Lower lobe of right lung (tissue), 2 donors: ENCODE measurements around the gene CXCR1. TPM values are rescaled to one million over a fixed set of nuclear protein-coding genes. Genes with fewer than 3 reads are reported as not detected.
A peak's percentile ranks its signal among the peaks of the same experiment; 100 is the strongest.

Source experiments
- ATAC-seq, 2 donors: fragments of 200-7000 bp; cut with Tn5 transposase; one replicate each; pipeline ENCODE4 v1.9.1; 2020 to 2022; ENCODE audit warnings: mild to moderate bottlenecking in 2 of 2, moderate library complexity in 2 of 2
- DNase-seq: peaks from one replicate; pipeline ENCODE4 v3.0.0-alpha.2; 2020
- H3K27ac ChIP-seq: fragments of 200-600 bp; one replicate; pipeline ENCODE4 v1.8.0; 2022
- H3K27me3 ChIP-seq: fragments of 200-600 bp; one replicate; pipeline ENCODE4 v1.8.0; 2022; ENCODE audit warnings: low read depth
- H3K36me3 ChIP-seq: fragments of 200-600 bp; one replicate; pipeline ENCODE4 v1.8.0; 2022; ENCODE audit warnings: mild to moderate bottlenecking
- H3K4me1 ChIP-seq: fragments of 200-600 bp; one replicate; pipeline ENCODE4 v1.8.0; 2022
- H3K4me3 ChIP-seq: fragments of 200-600 bp; one replicate; pipeline ENCODE4 v1.8.0; 2022; ENCODE audit warnings: mild to moderate bottlenecking
- H3K9me3 ChIP-seq: fragments of 200-600 bp; one replicate; pipeline ENCODE4 v1.8.0; 2022
- intact Hi-C: fragments of 100-400 bp; cut with DNase I; formaldehyde crosslinking; loops from one replicate; pipeline ENCODE4 v1.11.0; 2022
- total RNA-seq: library from RNA; stranded (reverse); fragmentation: NEBNext Ultra II Directional; extraction: Animal tissue kit (Norgen Biotek cat#: 25700); gene quantifications from one replicate; pipeline ENCODE4 v1.2.1, GENCODE V29; 2021
- TF ChIP-seq, protein P1 (sequence below): fragments of 200-600 bp; IDR thresholded peaks from one replicate; pipeline ENCODE4 v1.8.0; 2022; ENCODE audit warnings: antibody characterized with exemption, mild to moderate bottlenecking
- donor health status: DM: no; HTN: yes; CAD: no; lungs with severe emphysema.

The CXCR1 gene
- total RNA-seq, 1 donor from 2014 or later = 10.4 TPM

DNA sequence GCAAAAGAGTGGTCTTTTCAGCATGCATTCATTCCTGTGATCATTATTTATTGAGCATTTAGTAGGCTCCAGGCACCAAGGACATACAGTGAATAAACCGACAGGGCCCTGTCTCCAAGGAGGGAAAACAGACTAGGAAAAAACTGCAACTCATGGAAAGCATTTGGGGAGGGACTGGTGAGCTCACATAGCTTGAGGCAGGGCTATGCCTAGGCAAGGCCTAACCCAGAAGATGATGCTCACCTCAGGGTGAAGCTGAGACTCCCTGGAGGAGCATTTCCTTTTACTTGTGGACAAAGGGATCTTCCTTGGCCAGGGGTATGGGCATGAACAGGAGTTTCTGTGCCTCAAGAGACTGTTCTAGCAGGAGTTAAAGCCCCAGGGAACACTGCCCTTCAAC, 3.9 kb downstream of the CXCR1 start:
- TF ChIP-seq, protein P1, sequence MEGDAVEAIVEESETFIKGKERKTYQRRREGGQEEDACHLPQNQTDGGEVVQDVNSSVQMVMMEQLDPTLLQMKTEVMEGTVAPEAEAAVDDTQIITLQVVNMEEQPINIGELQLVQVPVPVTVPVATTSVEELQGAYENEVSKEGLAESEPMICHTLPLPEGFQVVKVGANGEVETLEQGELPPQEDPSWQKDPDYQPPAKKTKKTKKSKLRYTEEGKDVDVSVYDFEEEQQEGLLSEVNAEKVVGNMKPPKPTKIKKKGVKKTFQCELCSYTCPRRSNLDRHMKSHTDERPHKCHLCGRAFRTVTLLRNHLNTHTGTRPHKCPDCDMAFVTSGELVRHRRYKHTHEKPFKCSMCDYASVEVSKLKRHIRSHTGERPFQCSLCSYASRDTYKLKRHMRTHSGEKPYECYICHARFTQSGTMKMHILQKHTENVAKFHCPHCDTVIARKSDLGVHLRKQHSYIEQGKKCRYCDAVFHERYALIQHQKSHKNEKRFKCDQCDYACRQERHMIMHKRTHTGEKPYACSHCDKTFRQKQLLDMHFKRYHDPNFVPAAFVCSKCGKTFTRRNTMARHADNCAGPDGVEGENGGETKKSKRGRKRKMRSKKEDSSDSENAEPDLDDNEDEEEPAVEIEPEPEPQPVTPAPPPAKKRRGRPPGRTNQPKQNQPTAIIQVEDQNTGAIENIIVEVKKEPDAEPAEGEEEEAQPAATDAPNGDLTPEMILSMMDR = no peak
- Histone ChIP-seq H3K27ac (no peak overlapping the region), H3K4me3 (no peak overlapping the region), H3K4me1 (peaks cover 6% of the 10 kb centered on the region), H3K9me3 (no peaks in the 10 kb centered on the region), H3K27me3 (no peaks in the 10 kb centered on the region), H3K36me3 (no peaks in the 10 kb centered on the region)
- DNase-seq = no peak
- intact Hi-C loops = no loop called here
- ATAC-seq = no peak

DNA sequence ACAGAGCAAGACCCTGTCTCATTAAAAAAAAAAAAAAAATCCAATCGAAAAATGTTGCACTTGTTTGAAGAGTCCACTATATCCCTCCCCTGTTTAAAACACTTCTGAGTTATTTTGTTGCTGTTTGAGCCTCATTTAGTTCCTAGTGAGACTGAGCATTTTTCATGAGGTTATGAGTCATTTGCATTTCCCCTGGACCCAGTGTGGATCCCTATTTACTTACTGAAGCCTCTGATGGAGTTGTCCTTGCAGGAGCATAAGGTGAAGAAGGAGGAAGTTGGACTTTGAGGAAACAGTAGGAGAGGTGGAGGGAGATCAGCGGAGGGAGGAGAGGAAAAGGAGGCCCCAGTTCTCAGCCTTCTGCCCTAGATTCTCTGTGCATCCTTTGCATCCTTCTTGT, 5.1 kb downstream of the CXCR1 start:
- Histone ChIP-seq H3K4me1 (peaks cover 3% of the 10 kb centered on the region), H3K27me3 (no peaks in the 10 kb centered on the region), H3K27ac (no peak overlapping the region), H3K36me3 (no peaks in the 10 kb centered on the region), H3K4me3 (no peak overlapping the region), H3K9me3 (no peaks in the 10 kb centered on the region)
- DNase-seq (no peak), ATAC-seq (no peak)
- TF ChIP-seq, protein P1 = no peak
- intact Hi-C loops = no loop called here

DNA sequence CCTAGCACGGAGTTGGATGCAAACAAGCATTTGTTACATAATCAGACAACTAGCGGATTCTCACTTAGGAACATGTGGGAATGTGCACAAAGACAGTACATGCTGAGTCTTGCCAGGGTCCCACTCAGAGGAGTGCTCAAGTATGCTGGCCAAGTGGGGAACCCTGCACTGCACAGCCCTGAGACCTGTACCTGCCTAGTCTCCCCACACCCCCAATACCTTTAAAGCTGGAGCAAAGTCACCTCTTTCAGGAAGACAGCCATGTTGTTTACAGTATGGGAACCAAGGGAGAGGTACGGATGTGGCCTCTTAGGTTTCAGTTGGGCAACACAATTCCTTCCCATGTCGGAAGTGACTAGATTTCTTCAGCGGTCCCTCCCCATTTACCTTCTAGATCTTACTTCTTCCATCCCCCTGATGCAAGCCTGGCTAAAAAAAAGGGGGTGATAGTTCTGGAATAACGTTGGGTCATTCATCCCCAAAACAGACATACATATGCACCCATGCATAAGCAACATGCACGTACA, 10.7 kb downstream of the CXCR1 start:
- Histone ChIP-seq H3K27me3 (no peaks in the 10 kb centered on the region), H3K4me1 (no peaks in the 10 kb centered on the region), H3K4me3 (no peak overlapping the region), H3K27ac (no peak overlapping the region), H3K36me3 (no peaks in the 10 kb centered on the region), H3K9me3 (no peaks in the 10 kb centered on the region)
- no peak for DNase-seq
- intact Hi-C loops = no loop called here
- peak in 1 of 2 donors; percentile 46 for ATAC-seq
- TF ChIP-seq, protein P1 = no peak

DNA sequence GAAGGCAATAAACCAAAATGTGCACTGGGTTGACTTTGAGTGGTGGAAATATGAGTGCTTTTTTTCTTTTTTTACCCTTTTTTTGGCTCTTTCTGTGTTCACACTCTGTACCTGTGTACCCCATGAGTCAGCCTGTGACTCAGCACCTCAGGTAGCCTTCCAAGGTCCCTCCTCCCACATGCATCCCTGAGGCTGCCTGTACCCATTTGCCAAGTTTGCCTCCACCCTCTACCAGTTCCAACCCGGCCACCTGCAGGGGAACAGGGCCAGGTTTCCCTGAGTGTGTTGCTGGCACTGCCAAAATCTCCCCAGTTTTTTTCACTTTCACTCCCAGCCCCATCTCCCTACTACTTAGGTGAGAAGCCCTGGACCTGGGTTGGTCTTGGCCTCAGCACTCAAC, 14.0 kb downstream of the CXCR1 start:
- H3K27ac ChIP-seq = no peak overlapping the region
- intact Hi-C loops = no loop called here

DNA sequence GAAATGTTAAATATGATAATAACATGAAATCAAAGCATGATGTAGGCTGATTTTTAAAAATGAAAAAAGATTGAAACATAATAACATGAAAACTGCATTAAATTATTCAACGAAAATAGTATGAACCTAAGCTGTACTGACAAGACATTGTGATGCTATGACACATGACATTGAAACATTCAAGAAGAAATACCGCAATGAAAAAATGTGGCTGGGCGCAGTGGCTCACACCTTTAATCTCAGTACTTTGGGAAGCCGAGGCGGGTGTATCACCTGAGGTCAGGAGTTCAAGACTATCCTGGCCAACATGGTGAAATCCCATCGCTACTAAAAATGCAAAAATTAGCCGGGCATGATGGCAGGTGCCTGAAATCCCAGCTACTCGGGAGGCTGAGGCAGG, 14.6 kb downstream of the CXCR1 start:
- no peak overlapping the region for H3K4me3 ChIP-seq
- intact Hi-C loops = no loop called here
- no peaks in the 10 kb centered on the region for H3K27me3 ChIP-seq
- TF ChIP-seq, protein P1 = no peak
- DNase-seq (no peak), ATAC-seq (no peak)
- H3K4me1 ChIP-seq = no peaks in the 10 kb centered on the region
- no peaks in the 10 kb centered on the region for H3K36me3 ChIP-seq
- no peaks in the 10 kb centered on the region for H3K9me3 ChIP-seq
- H3K27ac ChIP-seq = no peak overlapping the region

More for the DNA sequence above, 14.0 kb downstream of the CXCR1 start:
- H3K9me3 ChIP-seq = no peaks in the 10 kb centered on the region
- H3K4me3 ChIP-seq = no peak overlapping the region
- DNase-seq = no peak
- no peaks in the 10 kb centered on the region for H3K4me1 ChIP-seq
- TF ChIP-seq, protein P1 = no peak
- H3K36me3 ChIP-seq = no peaks in the 10 kb centered on the region
- ATAC-seq = peak; percentile 28 to 50
- no peaks in the 10 kb centered on the region for H3K27me3 ChIP-seq
